ENCODE measurements around the gene DHFR.
"Not testable (repeated sequence)": the region's sequence is repeated elsewhere in the genome, so short reads cannot be mapped to it uniquely, and the experiment has no call there.

Gene DHFR

GRCh38 chr5:80592105-80592504 is 62.7 kb downstream of the DHFR start:
- DNase-seq, result no peak

- no peak for DNase-seq
Observed at GRCh38 chr5:80591352-80591751, 63.4 kb downstream of the DHFR start.

- no peak for DNase-seq
Observed at GRCh38 chr5:80590766-80591165, 64.0 kb downstream of the DHFR start.

GRCh38 chr5:80588858-80589540 is 65.8 kb downstream of the DHFR start:
- no peak for DNase-seq

GRCh38 chr5:80584770-80585169 is 70.0 kb downstream of the DHFR start:
- no peak for DNase-seq

GRCh38 chr5:80580291-80580690 is 74.5 kb downstream of the DHFR start:
- not testable (repeated sequence) for DNase-seq

- DNase-seq, result no peak
Observed at GRCh38 chr5:80579050-80579449, 75.7 kb downstream of the DHFR start.

GRCh38 chr5:80577707-80578106 is 77.1 kb downstream of the DHFR start:
- no peak for DNase-seq

- DNase-seq, result no peak
Observed at GRCh38 chr5:80576383-80576782, 78.4 kb downstream of the DHFR start.

Data from NCI-H69 (cell line).